SK-N-SH treated with all-trans-retinoic acid at 6 μM for 48 hours (cell line): ENCODE data around the gene PCSK9.

Source experiments
- ESRRG ChIP-seq: fragments of 250-450 bp; sonication (Bioruptor Pico); IDR thresholded peaks from 2 replicates; pipeline ENCODE4 v1.6.1; 2021; ENCODE audit warnings: mild to moderate bottlenecking
- GLIS3 ChIP-seq: fragments of 250-450 bp; sonication (Bioruptor Pico); IDR thresholded peaks from 2 replicates; pipeline ENCODE4 v1.5.0; 2020; ENCODE audit warnings: mild to moderate bottlenecking, moderate library complexity
- PATZ1 ChIP-seq: fragments of 250-450 bp; sonication (Bioruptor Pico); IDR thresholded peaks from 2 replicates; pipeline ENCODE4 v1.8.0; 2020; ENCODE audit warnings: mild to moderate bottlenecking, moderate library complexity, borderline replicate concordance
- POU6F1 ChIP-seq: fragments of 250-450 bp; sonication (Bioruptor Pico); IDR thresholded peaks from 2 replicates; pipeline ENCODE4 v1.8.0; 2021; ENCODE audit warnings: low read depth, mild to moderate bottlenecking, moderate library complexity, borderline replicate concordance
- RARB ChIP-seq: fragments of 250-450 bp; sonication (Bioruptor Pico); IDR thresholded peaks from 2 replicates; pipeline ENCODE4 v1.8.0; 2021; ENCODE audit warnings: mild to moderate bottlenecking, moderate library complexity
- SNAI2 ChIP-seq: fragments of 250-450 bp; sonication (Bioruptor Pico); IDR thresholded peaks from 2 replicates; pipeline ENCODE4 v1.5.0; 2020; ENCODE audit warnings: mild to moderate bottlenecking, moderate library complexity
- TCF4 ChIP-seq: fragments of 250-450 bp; sonication (Bioruptor Pico); IDR thresholded peaks from 2 replicates; pipeline ENCODE4 v1.8.0; 2021; ENCODE audit warnings: mild to moderate bottlenecking, moderate library complexity, borderline replicate concordance
- TOX ChIP-seq: fragments of 250-450 bp; sonication (Bioruptor Pico); IDR thresholded peaks from 2 replicates; pipeline ENCODE4 v1.8.0; 2021; ENCODE audit warnings: mild to moderate bottlenecking, moderate library complexity, borderline replicate concordance

GRCh38 chr1:55081905-55082296 is 42.6 kb downstream of the PCSK9 start:
- TF ChIP-seq SNAI2 (CRISPR knock-in tag) (no peak), TCF4 (CRISPR knock-in tag) (no peak), POU6F1 (CRISPR knock-in tag) (no peak), GLIS3 (CRISPR knock-in tag) (no peak), ESRRG (no peak), PATZ1 (CRISPR knock-in tag) (no peak), RARB (no peak), TOX (CRISPR knock-in tag) (no peak)
